Hepatocyte (in vitro differentiated cells): ENCODE results near the gene SBNO2.

ENCODE experiments used
- EZH2 ChIP-seq: fragments of 200-600 bp; sonication (generic); IDR thresholded peaks from 2 replicates; pipeline ENCODE4 v1.6.1; 2016; ENCODE audit warnings: antibody characterized with exemption, mild to moderate bottlenecking, borderline replicate concordance
- TF ChIP-seq, protein P1 (sequence below): fragments of 200-600 bp; sonication (generic); IDR thresholded peaks from 2 replicates; pipeline ENCODE4 v1.5.1; 2016; ENCODE audit warnings: antibody characterized with exemption, mild to moderate bottlenecking; ENCODE audit not compliant: poor library complexity

DNA sequence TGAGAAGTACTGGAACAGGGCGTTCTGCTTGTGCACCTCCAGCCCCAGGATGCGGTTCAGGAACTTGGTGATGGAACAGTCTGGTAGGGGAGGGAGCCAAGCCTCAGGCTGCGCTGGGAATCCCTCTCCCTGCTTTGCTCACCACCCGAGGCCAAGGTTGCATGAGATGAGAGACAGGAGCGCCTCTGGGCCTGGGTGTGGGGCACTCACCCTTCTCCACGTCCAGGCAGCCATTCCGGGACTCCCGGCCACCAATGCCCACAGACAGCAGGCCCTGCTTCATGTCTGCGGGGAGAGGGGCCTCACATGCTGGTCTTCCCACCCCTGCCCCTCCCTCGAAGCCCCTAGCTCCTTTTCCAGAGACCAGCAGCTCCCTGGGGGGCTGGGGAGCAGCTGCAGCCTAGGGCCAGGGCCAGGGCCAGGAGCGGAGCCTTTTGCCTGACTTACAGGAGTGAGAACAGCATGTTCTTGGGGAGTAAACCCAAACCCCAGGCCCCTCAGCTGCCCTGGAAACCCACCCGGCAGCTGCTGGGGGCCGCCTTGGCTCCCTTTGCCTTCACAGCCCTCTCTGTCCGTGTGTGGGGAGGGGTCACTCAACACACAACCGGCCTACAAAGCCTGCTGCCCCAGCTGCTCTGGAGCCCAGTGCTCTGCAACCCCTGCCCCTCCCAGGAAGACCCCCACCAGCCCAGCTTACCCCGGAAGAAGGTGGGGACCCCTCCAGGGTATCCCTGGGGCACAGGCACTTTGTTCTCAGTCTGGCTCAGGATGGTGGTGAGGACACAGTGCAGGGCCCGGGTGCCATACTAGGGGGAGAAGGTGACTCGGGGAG is 63.0 kb downstream of the SBNO2 start:
- TF ChIP-seq, protein P1, sequence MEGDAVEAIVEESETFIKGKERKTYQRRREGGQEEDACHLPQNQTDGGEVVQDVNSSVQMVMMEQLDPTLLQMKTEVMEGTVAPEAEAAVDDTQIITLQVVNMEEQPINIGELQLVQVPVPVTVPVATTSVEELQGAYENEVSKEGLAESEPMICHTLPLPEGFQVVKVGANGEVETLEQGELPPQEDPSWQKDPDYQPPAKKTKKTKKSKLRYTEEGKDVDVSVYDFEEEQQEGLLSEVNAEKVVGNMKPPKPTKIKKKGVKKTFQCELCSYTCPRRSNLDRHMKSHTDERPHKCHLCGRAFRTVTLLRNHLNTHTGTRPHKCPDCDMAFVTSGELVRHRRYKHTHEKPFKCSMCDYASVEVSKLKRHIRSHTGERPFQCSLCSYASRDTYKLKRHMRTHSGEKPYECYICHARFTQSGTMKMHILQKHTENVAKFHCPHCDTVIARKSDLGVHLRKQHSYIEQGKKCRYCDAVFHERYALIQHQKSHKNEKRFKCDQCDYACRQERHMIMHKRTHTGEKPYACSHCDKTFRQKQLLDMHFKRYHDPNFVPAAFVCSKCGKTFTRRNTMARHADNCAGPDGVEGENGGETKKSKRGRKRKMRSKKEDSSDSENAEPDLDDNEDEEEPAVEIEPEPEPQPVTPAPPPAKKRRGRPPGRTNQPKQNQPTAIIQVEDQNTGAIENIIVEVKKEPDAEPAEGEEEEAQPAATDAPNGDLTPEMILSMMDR = no peak
- no peak for TF ChIP-seq EZH2
